Hepatocyte (in vitro differentiated cells): Measurements from ENCODE around the gene ENO2. TPM values are rescaled to one million over a fixed set of nuclear protein-coding genes. Genes with fewer than 3 reads are reported as not detected.

ENCODE experiments used
- DNase-seq: peaks from one replicate; pipeline ENCODE4 v3.0.0-alpha.2; 2016; ENCODE audit warnings: low spot score
- H2AFZ ChIP-seq: fragments of 200-600 bp; sonication (generic); 2 replicates; pipeline ENCODE4 v1.6.0; 2016; ENCODE audit warnings: antibody characterized with exemption, mild to moderate bottlenecking
- H3K27ac ChIP-seq: fragments of 200-600 bp; sonication (generic); 2 replicates; pipeline ENCODE4 v1.5.1; 2016; ENCODE audit warnings: mild to moderate bottlenecking
- H3K27me3 ChIP-seq: fragments of 200-600 bp; sonication (generic); 2 replicates; pipeline ENCODE4 v1.6.1; 2016
- H3K36me3 ChIP-seq: fragments of 200-600 bp; sonication (generic); replicated peaks from 2 replicates; pipeline ENCODE4 v1.5.1; 2016; ENCODE audit warnings: low read depth; ENCODE audit not compliant: insufficient read depth
- H3K4me1 ChIP-seq: fragments of 200-600 bp; sonication (generic); 2 replicates; pipeline ENCODE4 v1.5.1; 2016; ENCODE audit warnings: mild to moderate bottlenecking, moderate library complexity; ENCODE audit not compliant: insufficient read depth
- H3K4me2 ChIP-seq: fragments of 200-600 bp; sonication (generic); 2 replicates; pipeline ENCODE4 v1.6.0; 2016
- H3K4me3 ChIP-seq: fragments of 200-600 bp; sonication (generic); 2 replicates; pipeline ENCODE4 v1.5.1; 2016; ENCODE audit warnings: mild to moderate bottlenecking
- H3K79me2 ChIP-seq: fragments of 200-600 bp; sonication (generic); 2 replicates; pipeline ENCODE4 v1.6.0; 2017; ENCODE audit warnings: mild to moderate bottlenecking
- H3K9me2 ChIP-seq: fragments of 200-600 bp; sonication (generic); replicated peaks from 2 replicates; pipeline ENCODE4 v1.6.0; 2017; ENCODE audit warnings: mild to moderate bottlenecking; ENCODE audit not compliant: insufficient read depth
- H3K9me3 ChIP-seq: fragments of 200-600 bp; sonication (generic); 2 replicates; pipeline ENCODE4 v1.5.1; 2016; ENCODE audit warnings: low read depth, mild to moderate bottlenecking
- H4K20me1 ChIP-seq: fragments of 200-600 bp; sonication (generic); 2 replicates; pipeline ENCODE4 v1.6.0; 2016; ENCODE audit warnings: mild to moderate bottlenecking; ENCODE audit not compliant: insufficient read depth, poor library complexity, severe bottlenecking
- CTCF ChIP-seq: fragments of 200-600 bp; sonication (generic); IDR thresholded peaks from 2 replicates; pipeline ENCODE4 v1.5.1; 2016; ENCODE audit warnings: antibody characterized with exemption, mild to moderate bottlenecking; ENCODE audit not compliant: poor library complexity
- EZH2 ChIP-seq: fragments of 200-600 bp; sonication (generic); IDR thresholded peaks from 2 replicates; pipeline ENCODE4 v1.6.1; 2016; ENCODE audit warnings: antibody characterized with exemption, mild to moderate bottlenecking, borderline replicate concordance
- EZH2phosphoT487 ChIP-seq: fragments of 200-600 bp; sonication (generic); IDR thresholded peaks from one replicate; pipeline ENCODE4 v1.6.1; 2018; ENCODE audit warnings: antibody characterized with exemption, mild to moderate bottlenecking, low read depth, moderate library complexity; ENCODE audit not compliant: unreplicated experiment, severe bottlenecking
- WGBS: methylation state at CpG from one replicate; pipeline ENCODE4 v1.1.6; 2016; ENCODE audit warnings: low lambda C conversion rate; ENCODE audit errors: missing lambda C conversion rate; 5-methylcytosine and 5-hydroxymethylcytosine counted together
- polyA plus RNA-seq: library from polyadenylated mRNA; unstranded; fragments of >200 nt; fragmentation: Nextera tagmentation; extraction: Ambion mirVana; gene quantifications from 2 replicates; pipeline ENCODE4 v1.2.1, GENCODE V29; 2016
- total RNA-seq: library from RNA; depleted of rRNA; stranded (reverse); fragments of >200 nt; gene quantifications from 2 replicates; pipeline ENCODE4 v1.2.3, GENCODE V29; 2014

Gene ENO2
- total and polyA plus RNA-seq, 2 experiments from 2014 or later, result 11.8 to 14.2 TPM

GRCh38 chr12:6957741-6958608, 43.6 kb downstream of the ENO2 start:
- H3K27me3 ChIP-seq, result no peaks in the 10 kb centered on the region
- no peak for TF ChIP-seq CTCF
- TF ChIP-seq EZH2, result no peak
- no peak for TF ChIP-seq EZH2phosphoT487
- H2AFZ ChIP-seq, result no peak overlapping the region
- H3K79me2 ChIP-seq, result no peaks in the 10 kb centered on the region
- H3K9me2 ChIP-seq, result no peaks in the 10 kb centered on the region
- no peak overlapping the region for H3K27ac ChIP-seq
- H3K4me1 ChIP-seq, result peaks cover 13% of the 10 kb centered on the region
- WGBS, result 91% methylated on average over 27 of the region's 28 CpGs
- no peaks in the 10 kb centered on the region for H3K36me3 ChIP-seq
- no peaks in the 10 kb centered on the region for H4K20me1 ChIP-seq
- DNase-seq, result no peak
- H3K4me3 ChIP-seq, result no peak overlapping the region
- no peaks in the 10 kb centered on the region for H3K9me3 ChIP-seq
- no peak overlapping the region for H3K4me2 ChIP-seq

DNA sequence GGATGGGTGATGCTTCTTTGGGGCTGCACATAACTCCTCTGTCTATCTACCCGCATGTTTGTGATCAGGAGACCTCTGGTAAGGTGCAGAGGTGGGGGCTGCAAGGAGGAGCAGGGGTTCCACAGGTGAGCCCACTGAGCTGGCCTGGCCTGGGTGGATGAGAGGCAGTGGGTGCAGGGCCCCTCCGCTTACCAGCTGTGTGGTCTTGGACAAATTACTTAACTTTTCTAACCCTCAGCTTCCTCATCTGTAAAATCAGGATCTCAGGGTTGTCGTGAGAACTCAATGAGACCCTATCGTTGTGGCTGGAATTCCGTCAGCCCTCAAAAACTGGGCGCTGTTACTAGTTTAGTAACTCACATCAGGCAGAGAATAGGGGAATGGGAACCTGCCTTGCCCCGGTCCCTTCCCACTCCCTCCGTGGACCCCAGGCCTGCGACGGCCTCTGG, 44.3 kb downstream of the ENO2 start:
- no peaks in the 10 kb centered on the region for H3K9me2 ChIP-seq
- peaks cover 10% of the 10 kb centered on the region for H3K4me1 ChIP-seq
- no peaks in the 10 kb centered on the region for H3K36me3 ChIP-seq
- no peak overlapping the region for H3K27ac ChIP-seq
- 90% methylated on average over 10 of the region's 10 CpGs for WGBS
- no peak overlapping the region for H2AFZ ChIP-seq
- no peak overlapping the region for H3K4me2 ChIP-seq
- DNase-seq, result no peak
- H3K27me3 ChIP-seq, result no peaks in the 10 kb centered on the region
- no peak overlapping the region for H3K4me3 ChIP-seq
- no peaks in the 10 kb centered on the region for H4K20me1 ChIP-seq
- TF ChIP-seq EZH2 (no peak), CTCF (no peak), EZH2phosphoT487 (no peak)
- peaks cover 5% of the 10 kb centered on the region for H3K79me2 ChIP-seq
- no peaks in the 10 kb centered on the region for H3K9me3 ChIP-seq

DNA sequence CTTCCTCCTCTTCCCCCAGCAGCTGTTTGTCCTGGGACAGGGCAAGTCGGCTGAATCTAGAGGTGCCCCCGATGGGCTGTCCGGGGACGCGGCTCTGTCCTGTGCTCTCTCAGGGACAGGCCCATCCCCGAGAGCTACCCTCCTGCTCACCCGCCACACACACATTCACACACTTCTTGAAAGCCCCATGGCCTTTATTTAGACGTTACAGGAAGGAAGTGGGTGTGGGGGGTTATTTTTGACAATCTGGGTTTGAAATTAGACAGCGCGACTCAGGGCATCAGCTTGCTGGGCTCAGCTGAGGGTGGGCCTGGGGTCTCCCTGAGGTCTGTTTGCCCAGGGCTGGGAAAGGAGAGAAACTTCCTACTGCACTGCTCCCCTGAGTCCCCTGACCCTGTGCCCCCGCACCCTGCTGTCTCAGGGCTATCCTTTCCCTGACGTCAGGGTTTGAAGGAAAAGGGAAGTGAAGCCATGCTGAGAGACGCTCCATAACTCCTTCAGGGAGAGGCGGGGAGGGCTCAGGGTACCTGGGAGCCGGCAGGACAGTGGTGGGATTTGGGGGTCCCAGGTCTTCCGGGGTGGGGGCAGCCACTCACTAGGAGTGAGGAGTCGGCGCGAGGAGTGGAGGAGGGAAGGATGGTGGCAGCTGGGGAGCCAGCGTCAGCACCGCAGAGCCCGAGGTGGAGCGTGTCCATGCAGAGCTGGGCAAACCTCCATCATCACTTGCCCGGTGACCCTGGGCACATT, 44.9 kb downstream of the ENO2 start:
- Histone ChIP-seq H3K4me3 (no peak overlapping the region), H3K27ac (no peak overlapping the region), H3K4me1 (peaks cover 10% of the 10 kb centered on the region), H4K20me1 (no peaks in the 10 kb centered on the region), H2AFZ (no peak overlapping the region), H3K9me2 (no peaks in the 10 kb centered on the region), H3K4me2 (no peak overlapping the region), H3K79me2 (peaks cover 11% of the 10 kb centered on the region), H3K9me3 (no peaks in the 10 kb centered on the region), H3K36me3 (no peaks in the 10 kb centered on the region), H3K27me3 (no peaks in the 10 kb centered on the region)
- no peak for DNase-seq
- 90% methylated on average over 20 of the region's 24 CpGs for WGBS
- TF ChIP-seq EZH2phosphoT487, result no peak
- TF ChIP-seq EZH2, result no peak
- TF ChIP-seq CTCF, result no peak
